ENCODE data around the gene ANTKMT.
"Not testable (repeated sequence)": the region's sequence is repeated elsewhere in the genome, so short reads cannot be mapped to it uniquely, and the experiment has no call there.

The ANTKMT gene

GRCh38 chr16:728131-728889 is 7.4 kb downstream of the ANTKMT start:
- DNase-seq: peak; percentile 70

GRCh38 chr16:728890-729744 is 8.2 kb downstream of the ANTKMT start:
- DNase-seq: no peak

GRCh38 chr16:729768-730665 is 9.1 kb downstream of the ANTKMT start:
- DNase-seq: no peak

- DNase-seq: no peak
These were observed 9.9 kb downstream of the ANTKMT start for GRCh38 chr16:730666-731509.

GRCh38 chr16:732332-732731 is 11.4 kb downstream of the ANTKMT start:
- DNase-seq: no peak

- DNase-seq: no peak
These were observed 12.0 kb downstream of the ANTKMT start for GRCh38 chr16:732936-733335.

- DNase-seq: no peak
These were observed 12.6 kb downstream of the ANTKMT start for GRCh38 chr16:733382-734207.

GRCh38 chr16:734208-734980 is 13.4 kb downstream of the ANTKMT start:
- DNase-seq: no peak

GRCh38 chr16:734981-735881 is 14.3 kb downstream of the ANTKMT start:
- DNase-seq: no peak

- no peak for DNase-seq
These were observed 15.1 kb downstream of the ANTKMT start for GRCh38 chr16:735982-736453.

- DNase-seq: no peak
These were observed 16.1 kb downstream of the ANTKMT start for GRCh38 chr16:736936-737481.

GRCh38 chr16:739560-740458 is 18.9 kb downstream of the ANTKMT start:
- DNase-seq: no peak

GRCh38 chr16:740459-740763 is 19.5 kb downstream of the ANTKMT start:
- DNase-seq: no peak

- peak; percentile 90 for DNase-seq
These were observed 20.0 kb downstream of the ANTKMT start, which contains the start of gene CIAO3 for GRCh38 chr16:740764-741505. CIAO3 (minus strand) TSS chr16:740997; CDS start chr16:740985, 12 bp downstream.

GRCh38 chr16:741986-742629 is 21.2 kb downstream of the ANTKMT start:
- no peak for DNase-seq

GRCh38 chr16:742894-743293 is 21.9 kb downstream of the ANTKMT start:
- not testable (repeated sequence) for DNase-seq
